Dendritic cell treated with granulocyte-macrophage colony-stimulating factor and Interleukin-4, amounts not matched to agents 40 ng/mL and 50 ng/mL, for 4 days (primary cell): ENCODE measurements around the gene LMBRD1.
"Not testable (repeated sequence)": the region's sequence is repeated elsewhere in the genome, so short reads cannot be mapped to it uniquely, and the experiment has no call there.

Experiments
- H3K27ac Mint-ChIP-seq: one replicate; pipeline ENCODE4 v1.8.0; 2022; ENCODE audit warnings: mild to moderate bottlenecking, mixed read lengths
- H3K27me3 Mint-ChIP-seq: one replicate; pipeline ENCODE4 v1.8.0; 2022; ENCODE audit warnings: mild to moderate bottlenecking, mixed read lengths
- H3K36me3 Mint-ChIP-seq: one replicate; pipeline ENCODE4 v1.8.0; 2022; ENCODE audit warnings: low read depth, mixed read lengths
- H3K4me1 Mint-ChIP-seq: one replicate; pipeline ENCODE4 v1.8.0; 2022; ENCODE audit warnings: low read depth, mixed read lengths
- H3K4me3 Mint-ChIP-seq: one replicate; pipeline ENCODE4 v1.8.0; 2022; ENCODE audit warnings: mild to moderate bottlenecking, moderate library complexity, mixed read lengths
- H3K9me3 Mint-ChIP-seq: one replicate; pipeline ENCODE4 v1.8.0; 2022; ENCODE audit warnings: mixed read lengths
- intact Hi-C: fragments of 100-400 bp; cut with micrococcal nuclease; formaldehyde crosslinking; loops from one replicate; pipeline ENCODE4 v1.15.0; 2022

Gene LMBRD1

DNA sequence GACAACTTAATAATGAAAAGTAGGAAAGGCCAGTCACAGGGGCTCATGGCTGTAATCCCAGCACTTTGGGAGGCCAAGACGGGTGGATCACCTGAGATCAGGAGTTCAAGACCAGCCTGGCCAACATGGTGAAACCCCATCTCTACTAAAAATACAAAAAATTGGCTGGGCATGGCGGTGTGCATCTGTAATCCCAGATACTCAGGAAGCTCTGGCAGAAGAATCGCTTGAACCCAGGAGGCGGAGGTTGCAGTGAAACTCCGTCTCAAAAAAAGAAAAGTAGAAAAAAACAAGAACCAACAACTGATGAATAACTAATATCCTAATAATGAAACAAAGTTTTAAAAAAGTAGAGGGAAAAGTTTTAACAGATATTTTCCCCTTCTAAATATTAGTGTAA, 9.4 kb downstream of the LMBRD1 start:
- H3K9me3 Mint-ChIP-seq, H3K27me3 Mint-ChIP-seq, intact Hi-C loops, H3K27ac Mint-ChIP-seq, H3K36me3 Mint-ChIP-seq, H3K4me3 Mint-ChIP-seq: not testable (repeated sequence)
- H3K4me1 Mint-ChIP-seq: peaks cover 30% of the 10 kb centered on the region

DNA sequence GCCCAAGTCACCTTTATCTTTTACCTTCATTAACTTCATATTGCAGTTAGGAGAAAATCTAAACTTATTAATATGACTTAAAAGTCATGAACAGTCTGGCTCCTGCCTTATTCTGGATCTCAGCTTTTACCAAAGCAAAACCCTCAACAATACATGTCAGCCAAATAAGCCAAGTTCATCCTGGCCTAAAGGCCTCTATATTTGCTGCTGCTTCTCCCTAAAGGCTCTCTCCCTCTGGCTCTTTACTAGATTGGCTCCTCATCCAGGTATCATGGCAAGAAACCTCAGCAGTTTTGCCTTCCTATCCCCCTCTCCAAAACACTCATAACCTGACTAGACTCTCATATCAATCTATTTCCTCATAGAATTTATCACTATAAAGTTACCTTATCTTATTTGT, 11.1 kb downstream of the LMBRD1 start:
- Mint-ChIP-seq H3K4me1 (peaks cover 17% of the 10 kb centered on the region), H3K9me3 (no peaks in the 10 kb centered on the region), H3K36me3 (peaks cover 9% of the 10 kb centered on the region), H3K27me3 (no peaks in the 10 kb centered on the region), H3K27ac (no peak overlapping the region), H3K4me3 (no peak overlapping the region)
- intact Hi-C loops: no loop called here

GRCh38 chr6:69784595-69785377, 12.0 kb downstream of the LMBRD1 start:
- H3K36me3 Mint-ChIP-seq: peaks cover 18% of the 10 kb centered on the region
- no peaks in the 10 kb centered on the region for H3K27me3 Mint-ChIP-seq
- peaks cover 17% of the 10 kb centered on the region for H3K4me1 Mint-ChIP-seq
- peak overlapping the region; percentile 1 for H3K27ac Mint-ChIP-seq
- no peak overlapping the region for H3K4me3 Mint-ChIP-seq
- intact Hi-C loops: no loop called here
- H3K9me3 Mint-ChIP-seq: no peaks in the 10 kb centered on the region

DNA sequence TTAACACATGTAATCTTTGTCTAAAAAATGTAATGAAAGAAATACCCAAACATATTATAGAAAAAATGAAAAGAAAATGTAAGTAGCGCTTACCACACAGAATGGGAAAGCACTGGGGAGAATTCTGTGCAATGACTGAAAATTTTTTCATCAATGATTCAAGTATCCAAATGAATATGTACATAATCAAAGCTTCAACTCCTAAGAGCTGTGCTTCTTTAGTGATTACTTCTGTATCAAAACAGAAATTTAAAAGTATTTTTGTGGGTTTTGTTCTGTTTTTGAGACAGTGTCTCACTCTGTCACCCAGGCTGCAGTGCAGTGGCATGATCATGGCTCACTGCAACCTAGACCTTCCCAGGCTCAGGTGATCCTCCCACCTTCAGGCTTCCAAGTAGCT, 13.7 kb downstream of the LMBRD1 start:
- Mint-ChIP-seq H3K4me1 (peaks cover 17% of the 10 kb centered on the region), H3K9me3 (no peaks in the 10 kb centered on the region), H3K27me3 (no peaks in the 10 kb centered on the region), H3K36me3 (peaks cover 30% of the 10 kb centered on the region), H3K4me3 (no peak overlapping the region), H3K27ac (no peak overlapping the region)
- intact Hi-C loops: no loop called here

DNA sequence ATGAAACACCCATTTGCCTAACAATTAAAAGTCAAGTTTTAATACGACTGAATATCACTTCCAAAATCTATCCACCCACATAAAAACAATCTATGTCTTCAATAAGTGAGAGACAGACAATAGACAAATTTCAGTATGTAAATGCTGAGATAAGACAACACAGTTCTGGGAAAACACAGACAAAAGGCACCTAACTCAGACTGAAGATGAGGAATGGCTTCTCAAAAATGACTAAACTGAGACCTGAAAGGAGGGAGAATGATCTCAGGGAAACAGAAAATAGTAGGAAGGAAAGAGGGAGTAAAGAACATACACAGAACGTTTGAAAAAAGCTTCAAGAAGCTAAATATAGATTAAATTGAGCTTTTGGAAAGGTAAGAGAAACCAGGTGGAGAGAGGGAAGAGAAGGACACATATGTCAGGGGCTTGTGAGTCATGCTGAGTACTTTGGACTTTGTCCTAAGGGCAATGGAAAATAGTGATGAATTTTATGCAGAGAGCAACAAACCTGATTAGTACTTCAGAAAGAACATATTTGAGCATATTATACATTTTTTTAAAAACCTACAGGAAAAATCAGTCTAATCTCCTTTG, 16.1 kb downstream of the LMBRD1 start:
- Mint-ChIP-seq H3K9me3 (no peaks in the 10 kb centered on the region), H3K4me3 (no peak overlapping the region), H3K4me1 (peaks cover 13% of the 10 kb centered on the region), H3K27me3 (no peaks in the 10 kb centered on the region), H3K36me3 (peaks cover 35% of the 10 kb centered on the region), H3K27ac (no peak overlapping the region)
- intact Hi-C loops: no loop called here

- no peaks in the 10 kb centered on the region for H3K27me3 Mint-ChIP-seq
- H3K4me3 Mint-ChIP-seq: no peak overlapping the region
- H3K36me3 Mint-ChIP-seq: peaks cover 59% of the 10 kb centered on the region
- H3K4me1 Mint-ChIP-seq: peaks cover 14% of the 10 kb centered on the region
- H3K27ac Mint-ChIP-seq: no peak overlapping the region
- intact Hi-C loops: no loop called here
- no peaks in the 10 kb centered on the region for H3K9me3 Mint-ChIP-seq
Measured at GRCh38 chr6:69775941-69776340, 20.9 kb downstream of the LMBRD1 start.

DNA sequence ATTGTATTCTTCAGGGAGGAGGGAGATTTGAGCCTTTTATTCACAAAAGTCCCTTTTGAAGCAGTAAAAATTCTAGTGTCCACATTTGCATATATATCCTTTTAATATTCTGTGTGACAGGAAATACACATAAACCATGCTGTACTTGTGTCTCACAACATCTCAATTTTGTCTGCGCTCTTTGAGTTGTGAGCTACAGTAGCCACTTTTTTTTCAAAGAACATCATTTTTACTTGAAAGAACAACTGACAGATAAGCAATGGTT, 21.3 kb downstream of the LMBRD1 start:
- no peak overlapping the region for H3K4me3 Mint-ChIP-seq
- no peak overlapping the region for H3K27ac Mint-ChIP-seq
- H3K36me3 Mint-ChIP-seq: peaks cover 55% of the 10 kb centered on the region
- H3K4me1 Mint-ChIP-seq: peaks cover 14% of the 10 kb centered on the region
- no peaks in the 10 kb centered on the region for H3K27me3 Mint-ChIP-seq
- no peaks in the 10 kb centered on the region for H3K9me3 Mint-ChIP-seq
- intact Hi-C loops: no loop called here

DNA sequence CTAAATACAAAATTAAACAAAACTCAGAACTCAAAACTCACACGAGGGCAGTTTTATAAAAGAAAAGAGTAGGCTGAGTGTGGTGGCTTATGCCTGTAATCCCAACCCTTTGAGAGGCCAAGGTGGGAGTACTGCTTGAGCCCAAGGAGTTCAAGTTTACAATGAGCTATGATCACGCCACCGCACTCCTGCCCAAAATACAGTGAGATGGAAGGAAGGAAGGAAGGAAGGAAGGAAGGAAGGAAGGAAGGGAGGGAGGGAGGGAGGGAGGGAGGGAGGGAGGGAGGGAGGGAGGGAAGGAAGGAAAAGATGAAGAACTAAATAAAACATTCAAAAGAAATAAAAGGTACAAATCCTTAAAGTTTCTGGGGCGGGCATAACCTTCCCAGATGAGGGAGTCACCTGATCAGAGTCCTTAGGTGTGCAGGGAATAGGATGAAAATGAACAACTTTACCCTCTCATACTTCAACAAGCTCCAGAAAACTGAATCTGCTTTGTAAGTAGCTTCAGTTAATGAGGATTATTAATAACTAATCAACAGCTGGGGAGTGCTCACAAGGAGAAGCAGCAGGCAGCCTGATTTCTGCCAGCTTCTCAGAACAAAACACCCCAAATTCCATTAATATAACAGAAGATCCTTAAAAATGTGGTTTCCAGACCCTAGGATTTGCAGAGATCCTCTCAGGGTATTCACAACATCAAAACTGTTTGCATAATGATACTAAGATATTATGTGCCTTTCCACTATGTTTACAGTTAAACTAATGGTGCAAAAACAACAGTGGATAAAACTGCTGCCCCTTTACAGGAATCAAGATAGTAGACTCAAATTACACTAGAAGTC, 21.8 kb downstream of the LMBRD1 start:
- Mint-ChIP-seq H3K9me3 (no peaks in the 10 kb centered on the region), H3K27ac (no peak overlapping the region), H3K4me3 (no peak overlapping the region), H3K4me1 (peaks cover 14% of the 10 kb centered on the region), H3K27me3 (no peaks in the 10 kb centered on the region), H3K36me3 (peaks cover 53% of the 10 kb centered on the region)
- intact Hi-C loops: no loop called here

DNA sequence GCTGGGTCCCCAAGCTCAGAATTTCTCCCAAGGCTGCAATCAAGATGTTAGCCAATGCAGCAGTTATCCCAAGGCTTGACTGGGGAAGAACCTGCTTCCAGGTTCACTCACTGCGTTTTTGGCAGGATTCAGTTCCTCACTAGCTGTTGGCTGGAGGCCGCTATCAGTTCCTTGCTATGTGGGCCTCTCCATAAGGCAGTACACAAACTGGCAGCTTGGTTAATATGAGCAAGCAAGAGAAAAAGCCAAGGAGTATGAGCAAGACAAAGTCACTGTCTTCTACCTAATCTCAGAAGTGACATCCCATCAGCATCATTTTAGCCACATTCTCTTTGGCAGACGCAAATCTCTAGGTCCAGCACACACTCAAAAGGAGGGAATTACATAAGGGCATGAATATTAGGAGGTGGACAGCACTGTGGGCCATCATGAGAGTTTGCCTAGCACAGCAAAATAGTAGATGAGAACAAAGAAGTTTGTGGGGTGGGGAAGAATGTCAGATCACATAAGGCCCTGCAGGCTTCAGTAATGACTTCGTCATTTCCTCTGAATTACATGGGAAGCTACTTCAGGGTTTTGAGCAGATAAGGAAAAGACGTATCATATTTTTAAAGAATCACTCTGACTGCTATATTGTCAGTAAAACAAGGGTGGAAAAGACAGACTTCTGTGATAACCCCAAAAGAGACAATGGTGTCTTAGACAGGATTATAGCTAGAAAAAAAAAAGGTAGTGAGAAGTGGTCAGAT, 25.5 kb downstream of the LMBRD1 start:
- H3K9me3 Mint-ChIP-seq: no peaks in the 10 kb centered on the region
- intact Hi-C loops: no loop called here
- H3K4me1 Mint-ChIP-seq: peaks cover 14% of the 10 kb centered on the region
- no peak overlapping the region for H3K4me3 Mint-ChIP-seq
- peaks cover 44% of the 10 kb centered on the region for H3K36me3 Mint-ChIP-seq
- H3K27me3 Mint-ChIP-seq: no peaks in the 10 kb centered on the region
- H3K27ac Mint-ChIP-seq: no peak overlapping the region

DNA sequence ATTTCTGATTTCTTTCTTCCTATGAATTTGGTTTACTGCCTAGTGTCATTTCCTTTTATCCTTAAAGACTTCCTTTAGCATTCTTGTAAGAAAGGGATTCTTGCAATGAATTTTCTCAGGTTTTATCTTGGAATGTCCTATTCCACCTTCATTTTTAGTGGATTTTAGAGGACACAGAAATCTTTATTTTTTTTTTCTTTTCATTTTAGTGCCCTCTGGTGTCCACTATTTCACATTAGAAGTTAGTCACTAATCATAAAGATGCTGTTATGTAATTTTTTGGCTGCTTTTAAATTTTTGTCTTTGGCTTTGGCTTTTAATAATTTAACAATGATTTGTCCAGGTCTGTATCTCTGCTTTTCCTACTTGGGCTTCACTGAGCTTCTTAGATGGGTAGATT, 28.1 kb downstream of the LMBRD1 start:
- Mint-ChIP-seq H3K27ac (no peak overlapping the region), H3K4me3 (no peak overlapping the region), H3K36me3 (peaks cover 32% of the 10 kb centered on the region), H3K9me3 (no peaks in the 10 kb centered on the region), H3K27me3 (no peaks in the 10 kb centered on the region), H3K4me1 (peaks cover 14% of the 10 kb centered on the region)
- intact Hi-C loops: no loop called here

GRCh38 chr6:69763763-69764162, 33.0 kb downstream of the LMBRD1 start:
- no peaks in the 10 kb centered on the region for H3K4me1 Mint-ChIP-seq
- H3K27ac Mint-ChIP-seq: no peak overlapping the region
- no peak overlapping the region for H3K4me3 Mint-ChIP-seq
- H3K9me3 Mint-ChIP-seq: no peaks in the 10 kb centered on the region
- intact Hi-C loops: no loop called here
- no peaks in the 10 kb centered on the region for H3K27me3 Mint-ChIP-seq
- peaks cover 10% of the 10 kb centered on the region for H3K36me3 Mint-ChIP-seq

GRCh38 chr6:69761853-69762252, 35.0 kb downstream of the LMBRD1 start:
- Mint-ChIP-seq H3K4me1 (no peaks in the 10 kb centered on the region), H3K36me3 (peaks cover 5% of the 10 kb centered on the region)

GRCh38 chr6:69758214-69758613, 38.6 kb downstream of the LMBRD1 start:
- Mint-ChIP-seq H3K4me1 (no peaks in the 10 kb centered on the region), H3K36me3 (peaks cover 20% of the 10 kb centered on the region), H3K9me3 (peaks cover 8% of the 10 kb centered on the region), H3K27me3 (no peaks in the 10 kb centered on the region), H3K4me3 (no peak overlapping the region), H3K27ac (no peak overlapping the region)
- intact Hi-C loops: no loop called here

More at GRCh38 chr6:69761853-69762252, 35.0 kb downstream of the LMBRD1 start:
- intact Hi-C loops: no loop called here
- H3K27ac Mint-ChIP-seq: no peak overlapping the region
- no peak overlapping the region for H3K4me3 Mint-ChIP-seq
- H3K9me3 Mint-ChIP-seq: no peaks in the 10 kb centered on the region
- H3K27me3 Mint-ChIP-seq: no peaks in the 10 kb centered on the region

DNA sequence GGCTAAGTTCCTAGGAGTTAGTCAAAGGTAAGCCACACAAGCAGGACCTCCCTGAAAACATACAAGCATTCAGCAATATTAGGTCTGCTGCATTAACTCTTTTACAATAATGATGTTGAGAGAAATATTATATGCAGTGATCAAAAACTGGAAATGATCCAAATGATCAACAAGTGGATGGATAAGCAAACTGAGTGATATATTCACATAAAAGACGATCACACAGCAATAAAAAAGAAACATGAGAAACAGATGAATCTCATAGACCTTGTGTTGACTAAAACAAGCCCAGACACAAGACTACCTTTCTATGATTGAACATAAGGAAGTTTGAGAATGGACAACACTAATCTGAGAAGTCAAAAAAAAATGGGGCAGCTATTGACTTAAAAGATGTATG, 39.9 kb downstream of the LMBRD1 start:
- Mint-ChIP-seq H3K27me3 (no peaks in the 10 kb centered on the region), H3K36me3 (peaks cover 16% of the 10 kb centered on the region), H3K4me3 (no peak overlapping the region), H3K4me1 (no peaks in the 10 kb centered on the region), H3K27ac (no peak overlapping the region), H3K9me3 (peaks cover 8% of the 10 kb centered on the region)
- intact Hi-C loops: no loop called here
